ENCODE data around the gene TRIM67. TPM values are rescaled to one million over a fixed set of nuclear protein-coding genes. Genes with fewer than 3 reads are reported as not detected.

Gene TRIM67
- total and polyA plus RNA-seq, 2 of the 4 experiments (the other 2 are of a cell fraction) = not detected

GRCh38 chr1:231214918-231215680 lies 53.2 kb downstream of the TRIM67 start (continued):
- no peak for TF ChIP-seq MAZ (IDR thresholded peaks at IDR 0.05; ENCODE audit: borderline replicate concordance, low read depth, low read length)

GRCh38 chr1:231215681-231216385 lies 54.0 kb downstream of the TRIM67 start:
- H2AK5ac ChIP-seq (ENCODE audit: low read depth, low read length) = no peak overlapping the region
- POLR2A ChIA-PET (ENCODE audit: unreplicated experiment) = no interaction called here
- H3K9ac ChIP-seq (ENCODE audit: low read depth, low read length) = no peak overlapping the region
- no peak overlapping the region for H3K14ac ChIP-seq (replicated peaks; ENCODE audit: low read depth, low read length)
- no peaks in the 10 kb centered on the region for H4K20me1 ChIP-seq (ENCODE audit: insufficient read depth, low read length)
- no peak for DNase-seq
- no peak overlapping the region for H3K4ac ChIP-seq (ENCODE audit: low read depth, low read length)
- no peak overlapping the region for H2BK20ac ChIP-seq (ENCODE audit: low read depth, low read length)
- ATAC-seq (ENCODE audit: low read depth) = no peak
- H3K27ac ChIP-seq (ENCODE audit: insufficient read depth, low read length) = no peak overlapping the region
- H3K4me1 ChIP-seq (ENCODE audit: control insufficient read depth, insufficient read depth, low read length) = no peaks in the 10 kb centered on the region
- H3K9me3 ChIP-seq (ENCODE audit: control insufficient read depth, insufficient read depth, low read length) = no peaks in the 10 kb centered on the region
- no peak overlapping the region for H3K23ac ChIP-seq (ENCODE audit: low read depth, low read length)
- H3K9me1 ChIP-seq (ENCODE audit: insufficient read depth, low read length) = no peaks in the 10 kb centered on the region
- CTCF ChIA-PET = no interaction called here
- 17 to 53% methylated on average over 1 to 3 of the region's 10 CpGs for WGBS, 2 experiments (ENCODE audit: extremely low coverage in 2 of 2, insufficient read length in 1 of 2)
- dilution Hi-C loops (cut with HindIII; ENCODE audit: low sequenced_read_pairs, unreplicated experiment) = no loop called here
- no peaks in the 10 kb centered on the region for H3K36me3 ChIP-seq (ENCODE audit: control insufficient read depth, insufficient read depth, low read length)
- H3K18ac ChIP-seq (ENCODE audit: low read depth, low read length) = no peak overlapping the region
- no peak overlapping the region for H2BK120ac ChIP-seq (ENCODE audit: low read depth, low read length)
- no peak for TF ChIP-seq MAFK (IDR thresholded peaks at IDR 0.05; ENCODE audit: low read depth, low read length)
- no peak for TF ChIP-seq RFX5 (IDR thresholded peaks at IDR 0.05; ENCODE audit: low read depth, low read length)
- TF ChIP-seq MXI1 (IDR thresholded peaks at IDR 0.05; ENCODE audit: borderline replicate concordance, low read depth, low read length) = no peak
- TF ChIP-seq CTCF (conservative IDR thresholded peaks at IDR 0.05; ENCODE audit: low read depth, low read length) = no peak
- no peak for TF ChIP-seq RCOR1 (IDR thresholded peaks at IDR 0.05; ENCODE audit: insufficient replicate concordance, low read length)
- H3K79me1 ChIP-seq (ENCODE audit: low read depth in 1 of 2, low read length in 2 of 2) = no peaks in the 10 kb centered on the region
- no peak overlapping the region for H3K56ac ChIP-seq (ENCODE audit: extremely low read depth, insufficient read depth, low read length)
- no peak overlapping the region for H2AK9ac ChIP-seq (replicated peaks; ENCODE audit: low read depth, low read length, poor library complexity)
- no TSS peak for BruUV-seq (replicated peaks)
- H4K8ac ChIP-seq (ENCODE audit: low read depth in 2 of 2, low read length in 2 of 2) = no peak overlapping the region
- intact Hi-C loops (cut with micrococcal nuclease) = no loop called here
- no peak overlapping the region for H2BK15ac ChIP-seq (ENCODE audit: low read depth, low read length)
- no peak overlapping the region for H2AFZ ChIP-seq (replicated peaks; ENCODE audit: low read length, poor library complexity)
- no peak overlapping the region for H2BK5ac ChIP-seq (ENCODE audit: low read depth, low read length, poor library complexity, severe bottlenecking)
- H3K27me3 ChIP-seq (ENCODE audit: control insufficient read depth, insufficient read depth, low read length) = peaks cover 37% of the 10 kb centered on the region
- in situ Hi-C loops (cut with MboI; ENCODE audit: low sequenced_read_pairs) = no loop called here
- no peak overlapping the region for H3K4me2 ChIP-seq (ENCODE audit: low read depth, low read length)
- no peak overlapping the region for H3K4me3 ChIP-seq (ENCODE audit: insufficient read depth, low read depth, low read length)
- H4K91ac ChIP-seq (ENCODE audit: insufficient read depth, low read depth, low read length) = no peak overlapping the region
- H4K5ac ChIP-seq (ENCODE audit: low read depth, low read length) = no peak overlapping the region

Measured in IMR-90 (cell line).